GM23248 (cell line): ENCODE data around the gene AP1B1. TPM values are rescaled to one million over a fixed set of nuclear protein-coding genes. Genes with fewer than 3 reads are reported as not detected.

Source experiments
- DNase-seq: peaks from one replicate; pipeline ENCODE4 v3.0.0-alpha.2; 2015
- H2AFZ ChIP-seq: fragments of 200-600 bp; sonication (generic); 2 replicates; pipeline ENCODE4 v1.6.1; 2016; ENCODE audit warnings: antibody characterized with exemption
- H3F3A ChIP-seq: fragments of 200-600 bp; sonication (generic); 2 replicates; pipeline ENCODE4 v1.6.1; 2016; ENCODE audit warnings: mild to moderate bottlenecking, antibody characterized with exemption, mixed run types; ENCODE audit not compliant: insufficient read depth
- H3K27ac ChIP-seq: fragments of 200-600 bp; sonication (generic); 2 replicates; pipeline ENCODE4 v1.5.1; 2016; ENCODE audit warnings: mild to moderate bottlenecking
- H3K27me3 ChIP-seq: fragments of 200-600 bp; sonication (generic); replicated peaks from 2 replicates; pipeline ENCODE4 v1.6.1; 2016; ENCODE audit warnings: mild to moderate bottlenecking; ENCODE audit not compliant: insufficient read depth
- H3K36me3 ChIP-seq: fragments of 200-600 bp; sonication (generic); 2 replicates; pipeline ENCODE4 v1.6.1; 2016; ENCODE audit warnings: low read depth, mild to moderate bottlenecking
- H3K4me1 ChIP-seq: fragments of 200-600 bp; sonication (generic); 2 replicates; pipeline ENCODE4 v1.6.1; 2016; ENCODE audit warnings: mild to moderate bottlenecking; ENCODE audit not compliant: insufficient read depth
- H3K4me2 ChIP-seq: fragments of 200-600 bp; sonication (generic); one replicate; pipeline ENCODE4 v1.6.1; 2016; ENCODE audit warnings: mild to moderate bottlenecking; ENCODE audit not compliant: unreplicated experiment
- H3K4me3 ChIP-seq: fragments of 200-600 bp; sonication (generic); 2 replicates; pipeline ENCODE4 v1.5.1; 2016; ENCODE audit warnings: mild to moderate bottlenecking
- H3K79me2 ChIP-seq: fragments of 200-600 bp; sonication (generic); 2 replicates; pipeline ENCODE4 v1.6.1; 2016; ENCODE audit warnings: mild to moderate bottlenecking; ENCODE audit not compliant: insufficient read depth
- H3K9ac ChIP-seq: fragments of 200-600 bp; sonication (generic); 2 replicates; pipeline ENCODE4 v1.6.1; 2016; ENCODE audit warnings: mild to moderate bottlenecking
- H3K9me2 ChIP-seq: fragments of 200-600 bp; sonication (generic); 2 replicates; pipeline ENCODE4 v1.6.1; 2016; ENCODE audit warnings: mixed run types, mild to moderate bottlenecking, moderate library complexity; ENCODE audit not compliant: insufficient read depth
- H3K9me3 ChIP-seq: fragments of 200-600 bp; sonication (generic); one replicate; pipeline ENCODE4 v1.6.1; 2017; ENCODE audit warnings: low read depth
- H4K20me1 ChIP-seq: fragments of 200-600 bp; sonication (generic); 2 replicates; pipeline ENCODE4 v1.6.0; 2016; ENCODE audit not compliant: insufficient read depth
- EZH2 ChIP-seq: fragments of 200-600 bp; sonication (generic); IDR thresholded peaks from 2 replicates; pipeline ENCODE4 v1.6.1; 2018; ENCODE audit warnings: antibody characterized with exemption, mild to moderate bottlenecking; ENCODE audit not compliant: insufficient read depth, poor library complexity, severe bottlenecking
- EZH2phosphoT487 ChIP-seq: fragments of 200-600 bp; sonication (generic); IDR thresholded peaks from 2 replicates; pipeline ENCODE4 v1.6.1; 2018; ENCODE audit warnings: antibody characterized with exemption, moderate library complexity, mild to moderate bottlenecking, low read depth; ENCODE audit not compliant: insufficient read depth
- WGBS, 2 experiments: methylation state at CpG; one replicate each; pipeline ENCODE4 v1.1.6; 2015 to 2017; ENCODE audit warnings: low lambda C conversion rate in 2 of 2, low coverage in 1 of 2; ENCODE audit errors: missing lambda C conversion rate in 2 of 2; 5-methylcytosine and 5-hydroxymethylcytosine counted together
- in situ Hi-C: fragments of 300-500 bp; cut with MboI; formaldehyde crosslinking; loops from 2 replicates; pipeline ENCODE4 v1.15.0; 2020
- polyA plus RNA-seq: library from polyadenylated mRNA; unstranded; fragments of >200 nt; fragmentation: Nextera tagmentation; extraction: Ambion mirVana; gene quantifications from 2 replicates; pipeline ENCODE4 v1.2.1, GENCODE V29; 2016
- total RNA-seq: library from RNA; depleted of rRNA; stranded (reverse); fragments of >200 nt; shearing (Covaris generic); gene quantifications from 2 replicates; pipeline ENCODE4 v1.2.3, GENCODE V29; 2014

AP1B1 gene
- total and polyA plus RNA-seq, 2 experiments from 2014 or later = 41.7 to 49.8 TPM

DNA sequence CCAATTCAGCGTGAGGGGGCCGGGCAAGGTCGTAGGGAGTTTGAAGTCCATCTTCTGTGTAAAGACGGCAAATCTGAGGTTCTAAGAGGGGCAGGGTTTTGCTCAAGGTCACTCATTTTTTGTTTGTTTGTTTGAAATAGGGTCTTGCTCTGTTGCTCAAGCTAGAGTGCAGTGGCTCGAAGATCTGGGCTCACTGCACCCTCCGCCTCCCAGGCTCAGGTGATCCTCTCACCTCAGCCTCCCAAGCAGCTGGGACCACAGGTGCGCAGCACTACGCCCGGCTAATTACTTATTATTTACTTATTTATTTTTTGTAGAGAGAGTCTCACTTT is 355 bp upstream of the AP1B1 start:
- no peak for TF ChIP-seq EZH2
- no peak for TF ChIP-seq EZH2phosphoT487
- Histone ChIP-seq H3K4me3 (peak overlapping the region; percentile 95), H3K4me2 (peak overlapping the region; percentile 93), H2AFZ (peak overlapping the region; percentile 99), H3K4me1 (peaks cover 4% of the 10 kb centered on the region; the same call in 1 of the 2 replicates), H3K9me3 (no peaks in the 10 kb centered on the region), H3K36me3 (no peaks in the 10 kb centered on the region), H3K27me3 (no peaks in the 10 kb centered on the region), H3K27ac (no peak overlapping the region), H3K79me2 (peaks cover 48% of the 10 kb centered on the region), H4K20me1 (no peaks in the 10 kb centered on the region), H3K9ac (peak overlapping the region; percentile 78), H3F3A (no peaks in the 10 kb centered on the region), H3K9me2 (no peaks in the 10 kb centered on the region)
- WGBS, 2 experiments = 14 to 16% methylated on average over 9 of the region's 9 CpGs
- DNase-seq = no peak
- in situ Hi-C loops = loop anchor here (25.0 kb wide), 1 partner anchor 699 kb away; the partner anchor contains the start of gene HORMAD2

GRCh38 chr22:29386708-29387107 is 1.7 kb downstream of the AP1B1 start:
- in situ Hi-C loops = loop anchor here (25.0 kb wide), 1 partner anchor 701 kb away; the partner anchor contains the start of gene HORMAD2

DNA sequence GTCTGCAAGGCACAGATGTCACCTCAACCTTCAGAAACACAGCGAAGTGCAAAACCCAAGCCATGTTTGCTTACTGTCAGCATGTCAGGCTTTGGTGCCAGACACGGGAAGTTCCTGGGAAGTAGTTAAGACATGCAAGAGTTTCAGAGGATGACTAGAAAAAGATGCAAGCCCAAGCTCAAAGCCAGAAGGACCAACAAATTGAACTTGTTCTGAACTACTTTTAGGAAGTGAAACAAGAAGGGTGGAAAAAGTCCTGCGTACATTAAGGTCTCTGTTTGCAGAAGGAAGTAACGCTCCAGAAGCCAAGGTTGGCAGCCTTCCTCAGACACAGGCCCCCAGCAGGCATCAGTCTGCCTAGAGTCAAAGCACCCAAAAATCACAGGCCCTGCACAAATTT is 2.6 kb downstream of the AP1B1 start:
- in situ Hi-C loops = loop anchor here (25.0 kb wide), 1 partner anchor 702 kb away; the partner anchor contains the start of gene HORMAD2
- H3K79me2 ChIP-seq = peaks cover 72% of the 10 kb centered on the region

More at GRCh38 chr22:29386708-29387107, 1.7 kb downstream of the AP1B1 start:
- no peaks in the 10 kb centered on the region for H3K9me2 ChIP-seq
- no peaks in the 10 kb centered on the region for H3K36me3 ChIP-seq
- 84 to 88% methylated on average over 8 of the region's 8 CpGs for WGBS, 2 experiments
- no peak for TF ChIP-seq EZH2
- no peak for TF ChIP-seq EZH2phosphoT487
- peaks cover 4% of the 10 kb centered on the region; the same call in 1 of the 2 replicates for H3K4me1 ChIP-seq
- H3K27me3 ChIP-seq = no peaks in the 10 kb centered on the region
- no peak overlapping the region for H2AFZ ChIP-seq
- no peak overlapping the region for H3K27ac ChIP-seq
- no peak overlapping the region for H3K4me3 ChIP-seq
- H3K9ac ChIP-seq = no peak overlapping the region
- H3F3A ChIP-seq = no peaks in the 10 kb centered on the region
- no peak for DNase-seq
- peaks cover 63% of the 10 kb centered on the region for H3K79me2 ChIP-seq
- H3K4me2 ChIP-seq = no peak overlapping the region
- no peaks in the 10 kb centered on the region for H3K9me3 ChIP-seq
- H4K20me1 ChIP-seq = no peaks in the 10 kb centered on the region

GRCh38 chr22:29385151-29385704 is 3.1 kb downstream of the AP1B1 start:
- no peaks in the 10 kb centered on the region for H4K20me1 ChIP-seq
- peaks cover 4% of the 10 kb centered on the region; the same call in 1 of the 2 replicates for H3K4me1 ChIP-seq
- H3K36me3 ChIP-seq = no peaks in the 10 kb centered on the region
- no peaks in the 10 kb centered on the region for H3K9me2 ChIP-seq
- H3K79me2 ChIP-seq = peaks cover 76% of the 10 kb centered on the region
- H3K27me3 ChIP-seq = no peaks in the 10 kb centered on the region
- no peak overlapping the region for H3K4me2 ChIP-seq
- 93 to 94% methylated on average over 3 of the region's 3 CpGs for WGBS, 2 experiments
- no peak overlapping the region for H3K4me3 ChIP-seq
- no peak overlapping the region for H2AFZ ChIP-seq
- in situ Hi-C loops = loop anchor here (25.0 kb wide), 1 partner anchor 702 kb away; the partner anchor contains the start of gene HORMAD2
- DNase-seq = no peak
- no peak for TF ChIP-seq EZH2phosphoT487
- TF ChIP-seq EZH2 = no peak
- no peaks in the 10 kb centered on the region for H3F3A ChIP-seq
- H3K9ac ChIP-seq = no peak overlapping the region
- no peak overlapping the region for H3K27ac ChIP-seq
- no peaks in the 10 kb centered on the region for H3K9me3 ChIP-seq

More for the DNA sequence above, 2.6 kb downstream of the AP1B1 start:
- 46 to 59% methylated on average over 4 of the region's 4 CpGs for WGBS, 2 experiments
- TF ChIP-seq EZH2phosphoT487 = no peak
- no peak for TF ChIP-seq EZH2
- Histone ChIP-seq H4K20me1 (no peaks in the 10 kb centered on the region), H3F3A (no peaks in the 10 kb centered on the region), H3K4me3 (no peak overlapping the region), H2AFZ (no peak overlapping the region), H3K27me3 (no peaks in the 10 kb centered on the region), H3K36me3 (no peaks in the 10 kb centered on the region), H3K27ac (no peak overlapping the region), H3K9me3 (no peaks in the 10 kb centered on the region), H3K4me2 (no peak overlapping the region), H3K9me2 (no peaks in the 10 kb centered on the region), H3K9ac (no peak overlapping the region), H3K4me1 (peaks cover 4% of the 10 kb centered on the region; the same call in 1 of the 2 replicates)
- DNase-seq = no peak
